ENCODE data around the gene ETFBKMT.
"Not testable (repeated sequence)": the region's sequence is repeated elsewhere in the genome, so short reads cannot be mapped to it uniquely, and the experiment has no call there.

DNA sequence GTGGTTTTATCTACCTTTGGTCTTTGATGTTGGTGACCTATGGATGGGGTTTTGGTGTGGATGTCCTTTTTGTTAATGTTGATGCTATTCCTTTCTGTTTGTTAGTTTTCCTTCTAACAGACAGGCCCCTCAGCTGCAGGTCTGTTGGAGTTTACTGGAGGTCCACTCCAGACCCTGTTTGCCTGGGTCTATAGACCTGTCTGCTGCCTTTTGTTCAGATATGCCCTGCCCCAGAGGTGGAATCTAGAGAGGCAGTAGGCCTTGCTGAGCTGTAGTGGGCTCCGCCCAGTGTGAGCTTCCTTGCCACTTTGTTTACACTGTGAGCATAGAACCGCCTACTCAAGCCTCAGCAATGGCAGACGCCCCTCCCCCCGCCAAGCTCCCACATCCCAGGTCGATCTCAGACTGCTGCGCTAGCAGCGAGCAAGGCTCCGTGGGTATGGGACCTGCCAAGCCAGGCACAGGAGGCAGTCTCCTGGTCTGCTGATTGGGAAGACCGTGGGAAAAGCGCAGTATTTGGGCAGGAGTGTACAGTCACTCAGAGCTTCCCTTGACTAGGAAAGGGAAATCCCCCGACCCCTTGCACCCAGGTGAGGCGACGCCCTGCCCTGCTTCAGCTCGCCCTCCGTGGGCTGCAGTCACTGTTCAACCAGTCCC, 59.2 kb downstream of the ETFBKMT start:
- not testable (repeated sequence) for TF ChIP-seq ZNF302 (CRISPR knock-in tag; IDR thresholded peaks at IDR 0.05); CBX2 (IDR thresholded peaks at IDR 0.05; ENCODE audit: borderline replicate concordance, low read depth); SMC3 (IDR thresholded peaks at IDR 0.05); ZFP36 (IDR thresholded peaks at IDR 0.05; ENCODE audit: borderline replicate concordance, partially characterized antibody); CEBPB (IDR thresholded peaks at IDR 0.05)
- TF ChIP-seq, protein P1, sequence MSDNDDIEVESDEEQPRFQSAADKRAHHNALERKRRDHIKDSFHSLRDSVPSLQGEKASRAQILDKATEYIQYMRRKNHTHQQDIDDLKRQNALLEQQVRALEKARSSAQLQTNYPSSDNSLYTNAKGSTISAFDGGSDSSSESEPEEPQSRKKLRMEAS (IDR thresholded peaks at IDR 0.05), result not testable (repeated sequence)
